Left lung (tissue), 10 donors: Measurements from ENCODE around the gene RMC1. TPM values are rescaled to one million over a fixed set of nuclear protein-coding genes. Genes with fewer than 3 reads are reported as not detected.
A peak's percentile ranks its signal among the peaks of the same experiment; 100 is the strongest.

Source experiments
- ATAC-seq: fragments of 200-7000 bp; cut with Tn5 transposase; one replicate; pipeline ENCODE4 v1.9.1; 2020; ENCODE audit warnings: moderate library complexity
- DNase-seq, 4 donors: peaks; one replicate each; pipeline ENCODE4 v3.0.0-alpha.2; 2013 to 2020
- H3K27ac ChIP-seq, 2 donors: fragments of 200-600 bp; sonication (generic) in 1 of 2; one replicate each; pipeline versions ENCODE4 v1.5.0 to v1.8.0; 2020 to 2021
- H3K27me3 ChIP-seq, 2 donors: fragments of 200-600 bp; sonication (generic) in 1 of 2; one replicate each; pipeline versions ENCODE4 v1.5.0 to v1.8.0; 2020 to 2021
- H3K36me3 ChIP-seq, 2 donors: fragments of 200-600 bp; sonication (generic) in 1 of 2; one replicate each; pipeline versions ENCODE4 v1.5.0 to v1.8.0; 2020 to 2021
- H3K4me1 ChIP-seq, 2 donors: fragments of 200-600 bp; one replicate each; pipeline ENCODE4 v1.8.0; 2021
- H3K4me3 ChIP-seq, 2 donors: fragments of 200-600 bp; sonication (generic) in 1 of 2; one replicate each; pipeline versions ENCODE4 v1.5.0 to v1.8.0; 2020 to 2021; ENCODE audit warnings: mild to moderate bottlenecking in 1 of 2
- H3K9me3 ChIP-seq, 2 donors: fragments of 200-600 bp; sonication (generic) in 1 of 2; one replicate each; pipeline versions ENCODE4 v1.5.0 to v1.8.0; 2020 to 2021
- intact Hi-C, 2 donors: fragments of 100-400 bp; cut with DNase I; formaldehyde crosslinking; loops; one replicate each; pipeline versions ENCODE4 v1.11.2 to v1.14.2; 2022
- polyA plus RNA-seq, 6 donors: library from polyadenylated mRNA; unstranded; fragments of 120-200 nt; gene quantifications; one replicate each; pipeline ENCODE4 v1.2.1, GENCODE V29; 2013; ENCODE audit not compliant: insufficient read length in 6 of 6
- total RNA-seq, 2 donors: library from RNA; stranded (reverse); fragmentation: NEBNext Ultra II Directional; extraction: Animal tissue kit (Norgen Biotek cat#: 25700); gene quantifications; one replicate each; pipeline ENCODE4 v1.2.1, GENCODE V29; 2021
- TF ChIP-seq, protein P1 (sequence below), 2 donors: fragments of 200-600 bp; sonication (generic) in 1 of 2; IDR thresholded peaks; one replicate each; pipeline versions ENCODE4 v1.5.0 to v1.8.0; 2021; ENCODE audit warnings: antibody characterized with exemption in 2 of 2
- donor health status: DM: no; HTN: yes; CAD: no.
- donor health status: DM: no; HTN: no; CAD: no.

The RMC1 gene
- total and polyA plus RNA-seq, 8 donors, result 23.5 to 37.9 (median 27.2) TPM

- intact Hi-C loops, result no loop called here
- H3K4me1 ChIP-seq, result peaks cover 9 to 12% of the 10 kb centered on the region in 2 donors
- TF ChIP-seq, protein P1, sequence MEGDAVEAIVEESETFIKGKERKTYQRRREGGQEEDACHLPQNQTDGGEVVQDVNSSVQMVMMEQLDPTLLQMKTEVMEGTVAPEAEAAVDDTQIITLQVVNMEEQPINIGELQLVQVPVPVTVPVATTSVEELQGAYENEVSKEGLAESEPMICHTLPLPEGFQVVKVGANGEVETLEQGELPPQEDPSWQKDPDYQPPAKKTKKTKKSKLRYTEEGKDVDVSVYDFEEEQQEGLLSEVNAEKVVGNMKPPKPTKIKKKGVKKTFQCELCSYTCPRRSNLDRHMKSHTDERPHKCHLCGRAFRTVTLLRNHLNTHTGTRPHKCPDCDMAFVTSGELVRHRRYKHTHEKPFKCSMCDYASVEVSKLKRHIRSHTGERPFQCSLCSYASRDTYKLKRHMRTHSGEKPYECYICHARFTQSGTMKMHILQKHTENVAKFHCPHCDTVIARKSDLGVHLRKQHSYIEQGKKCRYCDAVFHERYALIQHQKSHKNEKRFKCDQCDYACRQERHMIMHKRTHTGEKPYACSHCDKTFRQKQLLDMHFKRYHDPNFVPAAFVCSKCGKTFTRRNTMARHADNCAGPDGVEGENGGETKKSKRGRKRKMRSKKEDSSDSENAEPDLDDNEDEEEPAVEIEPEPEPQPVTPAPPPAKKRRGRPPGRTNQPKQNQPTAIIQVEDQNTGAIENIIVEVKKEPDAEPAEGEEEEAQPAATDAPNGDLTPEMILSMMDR (IDR thresholded peaks at IDR 0.05), result no peak
- ATAC-seq (no peak), DNase-seq (no peak)
- H3K36me3 ChIP-seq, result peaks cover 0 to 100% of the 10 kb centered on the region in 2 donors
- no peaks in the 10 kb centered on the region for H3K9me3 ChIP-seq
- H3K27ac ChIP-seq, result peak overlapping the region in 1 of 2 donors; percentile 18
- H3K27me3 ChIP-seq, result no peaks in the 10 kb centered on the region
- H3K4me3 ChIP-seq, result no peak overlapping the region
These were observed 45.0 kb downstream of the RMC1 start for GRCh38 chr18:23548275-23548674.

- no peaks in the 10 kb centered on the region for H3K27me3 ChIP-seq
- H3K36me3 ChIP-seq, result peaks cover 0 to 100% of the 10 kb centered on the region in 2 donors
- no peaks in the 10 kb centered on the region for H3K9me3 ChIP-seq
- peak overlapping the region in 1 of 2 donors; percentile 5 for H3K27ac ChIP-seq
- ATAC-seq (no peak), DNase-seq (no peak)
- peaks cover 9 to 12% of the 10 kb centered on the region in 2 donors for H3K4me1 ChIP-seq
- H3K4me3 ChIP-seq, result no peak overlapping the region
- TF ChIP-seq, protein P1 (IDR thresholded peaks at IDR 0.05), result no peak
- intact Hi-C loops, result no loop called here
These were observed 45.4 kb downstream of the RMC1 start for GRCh38 chr18:23548719-23549118.

GRCh38 chr18:23550898-23551297 is 47.6 kb downstream of the RMC1 start:
- H3K36me3 ChIP-seq, result peaks cover 7 to 100% of the 10 kb centered on the region in 2 donors
- DNase-seq (peak in 1 of 4 donors; percentile 19), ATAC-seq (peak; percentile 62)
- no peak overlapping the region for H3K4me3 ChIP-seq
- H3K27me3 ChIP-seq, result no peaks in the 10 kb centered on the region
- TF ChIP-seq, protein P1 (IDR thresholded peaks at IDR 0.05), result no peak
- H3K27ac ChIP-seq, result peak overlapping the region; percentile 50 to 63
- intact Hi-C loops, result no loop called here
- peaks cover 9 to 12% of the 10 kb centered on the region in 2 donors for H3K4me1 ChIP-seq
- H3K9me3 ChIP-seq, result no peaks in the 10 kb centered on the region

DNA sequence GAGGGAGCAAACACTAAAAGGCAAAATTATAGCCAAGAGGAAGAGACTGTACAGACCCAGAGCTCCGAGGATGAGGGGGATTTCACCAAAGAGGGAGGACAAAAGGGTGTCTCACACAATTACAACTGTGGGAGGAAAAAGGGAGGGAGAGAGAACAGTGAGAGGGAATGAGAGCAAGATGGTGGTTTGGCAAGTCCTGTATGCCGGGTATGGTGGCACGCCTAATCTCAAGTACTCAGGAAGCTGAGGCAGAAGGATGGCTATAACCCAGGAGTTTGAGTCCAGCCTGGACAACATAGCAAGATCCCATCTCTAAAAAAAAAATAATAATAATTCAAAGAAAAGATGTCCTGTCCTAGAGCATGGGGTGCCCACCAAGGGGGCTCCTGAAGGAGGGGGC is 48.7 kb downstream of the RMC1 start:
- Histone ChIP-seq H3K27ac (peak overlapping the region; percentile 50 to 63), H3K4me3 (no peak overlapping the region), H3K27me3 (no peaks in the 10 kb centered on the region), H3K4me1 (peaks cover 9 to 12% of the 10 kb centered on the region in 2 donors), H3K9me3 (no peaks in the 10 kb centered on the region), H3K36me3 (peaks cover 7 to 100% of the 10 kb centered on the region in 2 donors)
- intact Hi-C loops, result no loop called here
- ATAC-seq (no peak), DNase-seq (no peak)
- TF ChIP-seq, protein P1 (IDR thresholded peaks at IDR 0.05), result no peak

- intact Hi-C loops, result no loop called here
- DNase-seq (no peak), ATAC-seq (no peak)
- H3K36me3 ChIP-seq, result peaks cover 7 to 100% of the 10 kb centered on the region in 2 donors
- TF ChIP-seq, protein P1 (IDR thresholded peaks at IDR 0.05), result no peak
- no peaks in the 10 kb centered on the region for H3K9me3 ChIP-seq
- peaks cover 9 to 12% of the 10 kb centered on the region in 2 donors for H3K4me1 ChIP-seq
- H3K27me3 ChIP-seq, result no peaks in the 10 kb centered on the region
- no peak overlapping the region for H3K4me3 ChIP-seq
- H3K27ac ChIP-seq, result peak overlapping the region; percentile 50 to 63
These were observed 49.2 kb downstream of the RMC1 start for GRCh38 chr18:23552505-23552904.
